A549 (cell line): Measurements from ENCODE around the gene CACNA1G. TPM values are rescaled to one million over a fixed set of nuclear protein-coding genes. Genes with fewer than 3 reads are reported as not detected.
A peak's percentile ranks its signal among the peaks of the same experiment; 100 is the strongest.

Experiments
- ATAC-seq, 2 experiments: fragments of 200-7000 bp in 1 of 2; fragments of >200 bp in 1 of 2; cut with Nextera tagmentation in 1 of 2; cut with Tn5 transposase in 1 of 2; 3 replicates each; pipeline versions ENCODE4 v1.8.0 to v1.9.1; 2018 to 2020; ENCODE audit warnings: mild to moderate bottlenecking in 1 of 2, moderate library complexity in 1 of 2
- CTCF ChIA-PET: fragments of 300-600 bp; sonication (Branson Sonifier 250); formaldehyde crosslinking; extraction: SDS; loops from one replicate; lab custom pipeline; 2021; ENCODE audit warnings: antibody characterized with exemption, inconsistent platforms; lab: Yijun Ruan, JAX
- POLR2A ChIA-PET: fragments of 350-600 bp; formaldehyde crosslinking; extraction: SDS; loops from one replicate; lab custom pipeline; 2021; ENCODE audit warnings: antibody characterized with exemption, inconsistent platforms; lab: Yijun Ruan, JAX
- DNase-seq, 2 experiments: peaks; one replicate each; pipeline versions ENCODE4 v3.0.0 to v3.0.0-alpha.2; 2011 to 2016; ENCODE audit warnings: low read depth in 1 of 2, low spot score in 1 of 2
- FAIRE-seq: peaks from 2 replicates; lab custom pipeline; 2011; peaks lifted over from hg19 to GRCh38; lab: Jason Lieb, UNC
- H3K27ac ChIP-seq, 2 experiments: fragments of >200 bp; sonication (Bioruptor Twin); formaldehyde crosslinking; 3 replicates each; pipeline ENCODE4 v1.5.1; 2016 to 2017
- H3K4me1 ChIP-seq: fragments of >200 bp; sonication (Bioruptor Twin); formaldehyde crosslinking; 3 replicates; pipeline ENCODE4 v1.6.1; 2016
- H3K4me2 ChIP-seq: fragments of >200 bp; sonication (Bioruptor Twin); formaldehyde crosslinking; 3 replicates; pipeline ENCODE4 v1.6.1; 2016
- H3K4me3 ChIP-seq: fragments of >200 bp; sonication (Bioruptor Twin); formaldehyde crosslinking; 3 replicates; pipeline ENCODE4 v1.5.1; 2016
- H3K9me3 ChIP-seq: fragments of >200 bp; sonication (Bioruptor Twin); formaldehyde crosslinking; 3 replicates; pipeline ENCODE4 v1.6.1; 2016
- CBX2 ChIP-seq: fragments of 200-600 bp; sonication (generic); IDR thresholded peaks from 2 replicates; pipeline ENCODE4 v1.6.1; 2016; ENCODE audit warnings: low read depth, mild to moderate bottlenecking, borderline replicate concordance
- CHD4 ChIP-seq: fragments of 200-600 bp; sonication (generic); IDR thresholded peaks from 2 replicates; pipeline ENCODE4 v1.6.1; 2016; ENCODE audit warnings: antibody characterized with exemption, mild to moderate bottlenecking, borderline replicate concordance
- E2F6 ChIP-seq: IDR thresholded peaks from 2 replicates; pipeline ENCODE4 v1.6.1; 2012; ENCODE audit warnings: low read depth, borderline replicate concordance
- EHF ChIP-seq: fragments of 250-450 bp; sonication (Bioruptor Pico); IDR thresholded peaks from 2 replicates; pipeline ENCODE4 v1.5.0; 2020; ENCODE audit warnings: mild to moderate bottlenecking
- EHMT2 ChIP-seq: fragments of 200-600 bp; sonication (generic); IDR thresholded peaks from 2 replicates; pipeline ENCODE4 v1.6.1; 2016; ENCODE audit warnings: antibody characterized with exemption, low read depth, mild to moderate bottlenecking, moderate library complexity
- EP300 ChIP-seq, 2 experiments: fragments of >200 bp; sonication (Bioruptor Twin); formaldehyde crosslinking; IDR thresholded peaks; 2 replicates in 1 of 2; 3 replicates in 1 of 2; pipeline ENCODE4 v1.6.1; 2016 to 2017
- FOXS1 ChIP-seq: fragments of 250-450 bp; sonication (Bioruptor Pico); IDR thresholded peaks from 2 replicates; pipeline ENCODE4 v1.5.0; 2020; ENCODE audit warnings: mild to moderate bottlenecking, moderate library complexity
- HDAC2 ChIP-seq: fragments of 200-600 bp; sonication (generic); IDR thresholded peaks from 2 replicates; pipeline ENCODE4 v1.6.1; 2016
- HOXA7 ChIP-seq: fragments of 250-450 bp; sonication (Bioruptor Pico); IDR thresholded peaks from 2 replicates; pipeline ENCODE4 v1.5.0; 2020; ENCODE audit warnings: mild to moderate bottlenecking, moderate library complexity
- HOXB5 ChIP-seq: fragments of 250-450 bp; sonication (Bioruptor Pico); IDR thresholded peaks from 2 replicates; pipeline ENCODE4 v1.5.0; 2020; ENCODE audit warnings: mild to moderate bottlenecking, moderate library complexity
- NFE2L2 ChIP-seq: fragments of 150-350 bp; conservative IDR thresholded peaks from 2 replicates; pipeline ENCODE4 v1.6.1; 2014; ENCODE audit warnings: low read length
- NR3C1 ChIP-seq: fragments of >200 bp; sonication (Bioruptor Twin); formaldehyde crosslinking; IDR thresholded peaks from 3 replicates; pipeline ENCODE4 v1.6.1; 2017
- RAD21 ChIP-seq, 2 experiments: fragments of >200 bp in 1 of 2; sonication (Bioruptor Twin) in 1 of 2; formaldehyde crosslinking in 1 of 2; IDR thresholded peaks in 1 of 2; conservative IDR thresholded peaks in 1 of 2; 2 replicates in 1 of 2; 3 replicates in 1 of 2; pipeline ENCODE4 v1.6.1; 2012 to 2018; ENCODE audit warnings: inconsistent platforms in 1 of 2
- RCOR1 ChIP-seq: fragments of 150-350 bp; IDR thresholded peaks from 2 replicates; pipeline ENCODE4 v1.6.1; 2014; ENCODE audit warnings: antibody characterized with exemption, low read length, low read depth
- RFX5 ChIP-seq: fragments of 450-650 bp; IDR thresholded peaks from 2 replicates; pipeline ENCODE4 v1.7.1; 2014; ENCODE audit warnings: antibody characterized with exemption, mild to moderate bottlenecking, moderate library complexity
- SREBF2 ChIP-seq: fragments of 450-650 bp; IDR thresholded peaks from 2 replicates; pipeline ENCODE4 v1.6.1; 2014; ENCODE audit warnings: mild to moderate bottlenecking, moderate library complexity
- TFCP2L1 ChIP-seq: fragments of 250-450 bp; sonication (Bioruptor Pico); IDR thresholded peaks from 2 replicates; pipeline ENCODE4 v1.5.0; 2021; ENCODE audit warnings: mild to moderate bottlenecking
- ZC3H11A ChIP-seq: fragments of 450-650 bp; IDR thresholded peaks from 2 replicates; pipeline ENCODE4 v1.6.1; 2014; ENCODE audit warnings: antibody characterized with exemption, mild to moderate bottlenecking
- WGBS: methylation state at CpG from one replicate; pipeline ENCODE4 v1.1.6; 2017; ENCODE audit errors: missing lambda C conversion rate; 5-methylcytosine and 5-hydroxymethylcytosine counted together
- polyA plus RNA-seq, 4 experiments: library from polyadenylated mRNA; depleted of rRNA in 3 of 4; stranded (reverse); fragments of >200 nt; fragmentation: RNase III in 1 of 4; extraction: RNeasy Plus Mini Kit Qiagen cat#74134 plus additional on column Dnase treatment in 1 of 4; gene quantifications; 2 replicates in 3 of 4; 3 replicates in 1 of 4; pipeline ENCODE4 v1.2.3, GENCODE V29; 2011 to 2017
- TF ChIP-seq, protein P1 (sequence below): IDR thresholded peaks from 2 replicates; pipeline ENCODE4 v1.6.1; 2012
- TF ChIP-seq, protein P2 (sequence below): fragments of 150-350 bp; IDR thresholded peaks from 2 replicates; pipeline ENCODE4 v1.6.1; 2014; ENCODE audit warnings: low read depth, mild to moderate bottlenecking, low read length
- TF ChIP-seq, protein P3 (sequence below): fragments of >200 bp; sonication (Bioruptor Twin); formaldehyde crosslinking; IDR thresholded peaks from 2 replicates; pipeline ENCODE4 v1.6.1; 2016
- TF ChIP-seq, protein P4 (sequence below): fragments of 450-650 bp; IDR thresholded peaks from 2 replicates; pipeline ENCODE4 v1.6.1; 2014; ENCODE audit warnings: antibody characterized with exemption

CACNA1G gene
- polyA plus RNA-seq, 2 of the 4 experiments (the other 2 are of a cell fraction) = 4.0 to 8.9 TPM

DNA sequence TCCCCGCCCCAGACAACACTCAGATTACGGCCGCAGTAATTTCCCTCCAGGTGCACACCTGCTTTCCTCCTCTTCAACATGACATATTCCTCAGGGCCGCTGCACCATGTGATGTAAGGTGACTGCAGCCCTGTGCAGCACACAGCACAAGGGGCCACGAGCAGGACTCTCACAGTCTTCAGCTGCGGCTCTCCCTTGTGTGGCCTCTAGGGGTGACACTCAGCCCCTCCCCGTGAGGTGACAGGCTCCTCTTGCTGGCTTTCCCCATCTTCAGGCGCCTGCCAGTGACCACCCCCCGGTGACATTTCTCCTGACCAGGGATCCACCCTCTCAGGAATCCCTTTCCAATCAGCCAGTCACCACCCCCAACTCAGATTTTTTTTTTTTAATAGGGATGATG lies 42.8 kb downstream of the CACNA1G start:
- no peaks in the 10 kb centered on the region for H3K4me1 ChIP-seq
- peak; percentile 78 to 81 for ATAC-seq

DNA sequence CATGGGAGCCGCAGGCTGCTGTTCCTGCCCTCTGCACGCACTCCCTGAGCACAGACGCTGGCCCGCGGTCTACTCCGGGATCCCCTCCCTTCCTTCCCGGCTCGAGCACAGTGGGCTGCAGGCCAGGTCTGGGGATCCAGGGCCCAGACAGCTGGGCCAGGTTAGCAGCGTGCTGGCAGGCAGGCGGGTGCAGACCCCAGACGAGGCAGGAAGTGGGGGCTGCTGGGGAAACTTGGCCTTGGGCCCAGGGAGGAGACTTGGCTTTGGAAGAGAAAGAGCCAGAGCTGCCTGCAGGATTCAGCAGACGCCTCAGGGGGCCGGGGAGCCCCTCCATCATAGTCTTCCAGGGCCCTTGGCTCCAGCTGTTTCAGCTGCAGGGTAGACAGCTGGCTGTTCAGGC lies 44.0 kb downstream of the CACNA1G start:
- Histone ChIP-seq H3K27ac (no peak overlapping the region; a peak in 1 of 6 replicates), H3K4me2 (no peak overlapping the region), H3K4me1 (no peaks in the 10 kb centered on the region), H3K9me3 (no peaks in the 10 kb centered on the region), H3K4me3 (no peak overlapping the region)
- no peak for DNase-seq
- ChIA-PET POLR2A (no interaction called here), CTCF (interaction anchor here (0.8 to 3.5 kb wide), 10 partner anchors 9 to 91 kb away, joined by 3 to 18 read pairs (median 4); no protein-coding TSS in a partner anchor)
- TF ChIP-seq E2F6 (no peak), EP300 (IDR thresholded peaks at IDR 0.05) (no peak), EHMT2 (no peak), RAD21 (conservative IDR thresholded peaks at IDR 0.05 in 1 of 2, IDR thresholded peaks at IDR 0.05 in 1 of 2) (no peak), HOXB5 (CRISPR knock-in tag) (no peak), RCOR1 (no peak), CBX2 (no peak), ZC3H11A (no peak), FOXS1 (no peak), NFE2L2 (no peak), NR3C1 (no peak), HDAC2 (no peak)
- FAIRE-seq = no peak
- 83% methylated on average over 13 of the region's 13 CpGs for WGBS
- ATAC-seq = peak in 1 of 2 experiments; percentile 19; a peak in 3 of 6 replicates

More for the DNA sequence above, 42.8 kb downstream of the CACNA1G start:
- Histone ChIP-seq H3K27ac (no peak overlapping the region), H3K4me2 (no peak overlapping the region), H3K4me3 (no peak overlapping the region), H3K9me3 (no peaks in the 10 kb centered on the region)
- DNase-seq (peak; percentile 37 to 68), FAIRE-seq (no peak)
- no peak for TF ChIP-seq CHD4
- TF ChIP-seq, protein P1, sequence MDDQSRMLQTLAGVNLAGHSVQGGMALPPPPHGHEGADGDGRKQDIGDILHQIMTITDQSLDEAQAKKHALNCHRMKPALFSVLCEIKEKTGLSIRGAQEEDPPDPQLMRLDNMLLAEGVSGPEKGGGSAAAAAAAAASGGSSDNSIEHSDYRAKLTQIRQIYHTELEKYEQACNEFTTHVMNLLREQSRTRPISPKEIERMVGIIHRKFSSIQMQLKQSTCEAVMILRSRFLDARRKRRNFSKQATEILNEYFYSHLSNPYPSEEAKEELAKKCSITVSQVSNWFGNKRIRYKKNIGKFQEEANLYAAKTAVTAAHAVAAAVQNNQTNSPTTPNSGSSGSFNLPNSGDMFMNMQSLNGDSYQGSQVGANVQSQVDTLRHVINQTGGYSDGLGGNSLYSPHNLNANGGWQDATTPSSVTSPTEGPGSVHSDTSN = no peak
- TF ChIP-seq E2F6 = no peak
- TF ChIP-seq, protein P2, sequence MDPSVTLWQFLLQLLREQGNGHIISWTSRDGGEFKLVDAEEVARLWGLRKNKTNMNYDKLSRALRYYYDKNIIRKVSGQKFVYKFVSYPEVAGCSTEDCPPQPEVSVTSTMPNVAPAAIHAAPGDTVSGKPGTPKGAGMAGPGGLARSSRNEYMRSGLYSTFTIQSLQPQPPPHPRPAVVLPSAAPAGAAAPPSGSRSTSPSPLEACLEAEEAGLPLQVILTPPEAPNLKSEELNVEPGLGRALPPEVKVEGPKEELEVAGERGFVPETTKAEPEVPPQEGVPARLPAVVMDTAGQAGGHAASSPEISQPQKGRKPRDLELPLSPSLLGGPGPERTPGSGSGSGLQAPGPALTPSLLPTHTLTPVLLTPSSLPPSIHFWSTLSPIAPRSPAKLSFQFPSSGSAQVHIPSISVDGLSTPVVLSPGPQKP = no peak
- TF ChIP-seq SREBF2 = no peak
- TF ChIP-seq, protein P3, sequence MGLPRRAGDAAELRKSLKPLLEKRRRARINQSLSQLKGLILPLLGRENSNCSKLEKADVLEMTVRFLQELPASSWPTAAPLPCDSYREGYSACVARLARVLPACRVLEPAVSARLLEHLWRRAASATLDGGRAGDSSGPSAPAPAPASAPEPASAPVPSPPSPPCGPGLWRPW = no peak
- no peak for TF ChIP-seq EHF (CRISPR knock-in tag)
- TF ChIP-seq, protein P4, sequence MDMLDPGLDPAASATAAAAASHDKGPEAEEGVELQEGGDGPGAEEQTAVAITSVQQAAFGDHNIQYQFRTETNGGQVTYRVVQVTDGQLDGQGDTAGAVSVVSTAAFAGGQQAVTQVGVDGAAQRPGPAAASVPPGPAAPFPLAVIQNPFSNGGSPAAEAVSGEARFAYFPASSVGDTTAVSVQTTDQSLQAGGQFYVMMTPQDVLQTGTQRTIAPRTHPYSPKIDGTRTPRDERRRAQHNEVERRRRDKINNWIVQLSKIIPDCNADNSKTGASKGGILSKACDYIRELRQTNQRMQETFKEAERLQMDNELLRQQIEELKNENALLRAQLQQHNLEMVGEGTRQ = no peak
- no peak for TF ChIP-seq TFCP2L1
- no peak for TF ChIP-seq RFX5
- TF ChIP-seq HOXA7 (CRISPR knock-in tag) = no peak
- TF ChIP-seq RAD21 (conservative IDR thresholded peaks at IDR 0.05 in 1 of 2, IDR thresholded peaks at IDR 0.05 in 1 of 2) = no peak
- ChIA-PET CTCF (interaction anchor here (1.0 kb wide), 1 partner anchor 95 kb away, joined by 3 read pairs; no protein-coding TSS in a partner anchor), POLR2A (no interaction called here)
- WGBS = 61% methylated on average over 9 of the region's 9 CpGs
